Right hindlimb (tissue), 1 donor: ENCODE measurements around the gene SCO2.

ENCODE experiments used
- DNase-seq: peaks from one replicate; pipeline ENCODE4 v3.0.0-alpha.2; 2018

The SCO2 gene

DNA sequence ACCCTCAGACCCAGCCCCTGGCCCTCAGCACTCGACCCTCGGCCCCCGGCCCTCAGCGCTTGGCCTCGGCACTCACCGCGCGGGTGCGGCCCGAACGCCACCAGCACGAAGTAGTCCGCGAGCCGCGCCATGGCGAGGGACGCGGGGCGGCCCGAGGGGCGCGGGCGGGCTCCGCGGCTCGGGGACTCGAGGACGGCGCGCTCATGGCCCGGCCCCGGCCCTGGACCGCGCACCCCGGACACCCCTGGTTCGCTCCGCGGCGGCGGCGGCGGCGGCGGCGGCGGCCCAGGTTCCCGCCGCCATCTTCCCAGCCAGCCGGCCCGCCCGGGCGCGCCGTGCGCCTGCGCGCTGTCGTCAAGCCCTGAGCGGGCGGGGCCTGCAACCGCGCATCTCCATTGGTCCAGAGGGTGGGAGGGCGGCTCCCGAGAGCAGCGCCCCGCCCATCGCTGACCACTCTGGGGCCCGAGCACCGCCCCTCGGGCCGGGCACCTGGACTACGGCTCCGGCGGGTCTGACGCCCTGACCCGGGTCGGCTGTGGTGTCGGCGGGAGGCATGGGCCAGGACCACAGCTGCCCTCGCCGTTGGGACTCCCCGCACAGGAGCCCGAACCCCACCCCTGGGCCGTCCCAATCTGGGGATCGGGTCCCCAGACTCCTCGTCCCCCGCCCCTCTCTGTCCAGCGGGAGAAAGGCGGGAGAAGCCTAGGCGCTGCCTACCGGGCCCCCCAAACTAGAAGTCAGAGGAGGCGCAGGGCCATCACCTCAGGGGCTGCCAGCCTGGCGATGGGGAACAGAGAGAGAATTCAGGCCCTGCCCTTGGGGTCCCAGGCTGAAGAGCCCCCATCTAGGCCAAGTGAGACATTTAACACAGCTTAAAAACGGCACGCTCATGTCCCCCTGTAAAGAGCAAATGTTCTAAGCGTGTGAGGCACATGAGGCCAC is 50.4 kb downstream of the SCO2 start, which contains the start of gene SBF1:
TSS of gene SBF1 (minus strand) at position 326 of the 942 bp plus-strand sequence. CDS start at position 131, 195 bp downstream.
- peak; percentile 94 for DNase-seq

DNA sequence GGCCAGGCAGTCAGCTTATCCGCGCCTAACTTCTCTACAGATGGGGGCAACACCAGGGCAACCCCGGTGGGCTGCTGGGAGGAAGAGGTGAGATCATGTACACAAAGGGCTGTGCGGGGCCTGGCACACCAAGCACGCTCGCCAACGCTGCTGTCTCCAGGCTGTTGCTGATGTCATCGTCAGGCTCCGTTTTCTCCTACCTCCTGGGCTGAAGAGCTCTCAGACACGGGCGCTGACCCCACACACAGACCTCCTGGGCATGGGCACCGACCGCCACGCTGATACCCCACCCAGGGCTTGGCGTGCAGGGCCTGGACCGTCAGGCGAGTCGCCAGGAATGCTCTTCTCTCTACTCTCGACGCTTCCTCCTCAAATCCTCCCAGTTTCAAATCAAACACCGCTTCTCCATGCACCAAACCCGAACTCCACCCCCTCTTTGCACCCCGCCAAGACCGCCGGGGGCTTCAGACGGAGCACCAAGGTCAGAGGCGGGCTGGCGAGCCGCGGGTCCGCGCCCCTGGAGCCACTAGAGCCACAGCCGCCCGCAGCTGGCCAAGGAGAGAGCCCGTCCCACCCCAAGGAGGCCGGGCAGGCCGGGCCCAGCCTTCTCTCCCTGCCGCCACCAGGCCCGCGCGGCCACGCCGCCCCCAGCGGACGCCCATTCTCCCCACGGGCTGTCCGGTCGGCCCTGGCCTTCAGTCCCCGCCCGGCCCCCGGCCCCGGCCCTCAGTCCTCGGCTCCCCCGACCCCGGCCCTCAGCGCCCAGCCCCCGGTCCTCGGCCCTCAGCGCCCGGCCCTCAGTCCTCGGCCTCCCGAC is 51.3 kb downstream of the SCO2 start:
- peak; percentile 57 for DNase-seq
